ENCODE measurements around the gene SLC24A4. TPM values are rescaled to one million over a fixed set of nuclear protein-coding genes. Genes with fewer than 3 reads are reported as not detected.

The SLC24A4 gene
- total RNA-seq, 1 donor from 2014 or later = 0.52 TPM

- DNase-seq (no peak), ATAC-seq (no peak)
- intact Hi-C loops (cut with micrococcal nuclease) = no loop called here
Observed at GRCh38 chr14:92463141-92463540, 140.2 kb downstream of the SLC24A4 start.

GRCh38 chr14:92464156-92464555 is 141.2 kb downstream of the SLC24A4 start:
- DNase-seq (no peak), ATAC-seq (no peak)
- intact Hi-C loops (cut with micrococcal nuclease) = no loop called here

- intact Hi-C loops (cut with micrococcal nuclease) = no loop called here
- DNase-seq (no peak), ATAC-seq (no peak)
Observed at GRCh38 chr14:92464716-92465115, 141.8 kb downstream of the SLC24A4 start.

DNA sequence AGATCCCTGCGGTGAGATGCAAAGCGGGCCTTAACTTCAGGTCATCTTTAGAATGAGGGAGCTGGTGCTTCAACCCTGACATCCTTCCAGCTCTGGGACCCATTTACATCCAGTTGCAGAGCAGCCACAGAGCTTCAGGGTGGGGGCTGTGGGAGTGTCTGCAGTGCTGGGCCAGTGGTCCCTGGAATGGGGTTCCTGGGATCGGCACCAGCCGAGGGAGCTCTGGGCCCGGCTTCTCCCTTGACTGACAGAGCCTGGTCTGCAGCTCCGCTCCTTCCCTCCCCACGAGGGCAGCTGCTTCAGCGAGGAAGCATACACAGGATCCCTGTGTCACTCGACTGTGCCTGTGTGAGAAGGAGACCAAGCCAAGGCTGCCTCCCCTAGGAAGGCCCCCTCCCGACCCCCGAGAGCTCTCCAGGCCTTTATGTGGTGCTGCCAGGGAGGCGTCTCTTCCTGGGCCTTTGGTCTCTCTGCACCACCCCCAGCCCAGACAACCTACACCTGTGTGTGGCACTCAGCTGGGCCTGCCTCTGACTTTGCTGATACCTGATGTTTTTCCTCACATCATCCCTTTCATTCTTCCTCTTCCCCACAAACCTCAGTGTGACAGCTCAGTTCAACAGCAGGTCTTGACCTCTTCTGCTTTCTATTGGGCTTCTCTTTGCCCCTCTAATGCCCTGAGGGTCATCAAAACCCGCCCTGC is 142.5 kb downstream of the SLC24A4 start:
- no peak for ATAC-seq

DNA sequence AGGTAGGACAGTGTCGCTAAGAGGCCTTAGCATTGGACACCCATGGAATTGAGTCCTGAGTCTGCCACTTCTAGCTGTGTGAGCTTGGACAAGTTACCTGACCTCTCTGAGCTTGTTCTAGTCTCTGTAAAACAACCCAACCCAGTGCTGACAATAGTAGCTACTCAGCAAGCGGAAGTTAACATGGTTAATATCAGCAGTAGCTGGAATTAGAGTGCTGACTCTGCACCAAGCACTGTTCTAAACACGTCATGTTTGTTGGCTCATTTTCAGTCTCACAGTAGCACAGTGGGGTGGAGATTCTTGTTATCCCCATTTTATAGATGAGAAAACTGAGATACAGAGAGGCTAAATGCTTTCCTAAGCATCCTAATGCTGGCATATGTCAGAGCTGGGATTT is 143.1 kb downstream of the SLC24A4 start:
- ATAC-seq (peak; percentile 70), DNase-seq (no peak)
- intact Hi-C loops (cut with micrococcal nuclease) = no loop called here

More for the DNA sequence above, 142.5 kb downstream of the SLC24A4 start:
- DNase-seq = no peak
- intact Hi-C loops (cut with micrococcal nuclease) = no loop called here

GRCh38 chr14:92469515-92469914 is 146.6 kb downstream of the SLC24A4 start:
- intact Hi-C loops (cut with micrococcal nuclease) = no loop called here
- DNase-seq = no peak
- ATAC-seq = no peak

GRCh38 chr14:92470215-92470614 is 147.2 kb downstream of the SLC24A4 start:
- ATAC-seq (no peak), DNase-seq (no peak)
- intact Hi-C loops (cut with micrococcal nuclease) = no loop called here

DNA sequence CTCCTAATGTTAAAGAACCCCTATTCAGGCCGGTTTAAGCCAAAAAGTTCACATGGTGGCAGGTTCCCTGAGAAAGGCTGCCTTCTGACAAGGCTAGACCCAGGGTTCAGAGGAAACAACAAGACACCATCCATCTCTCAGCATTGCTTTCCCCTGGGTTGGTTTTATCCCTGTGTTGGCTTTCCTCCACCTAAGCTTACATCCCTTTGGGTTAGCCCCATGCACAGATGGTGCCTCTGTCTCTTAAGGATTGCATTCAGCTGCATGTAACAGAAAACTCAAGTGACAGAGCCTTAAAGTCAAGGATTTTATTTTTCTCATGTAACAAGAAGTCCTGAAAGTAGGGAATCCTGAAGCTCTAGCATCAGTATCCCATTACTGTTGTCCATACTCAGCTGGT is 147.8 kb downstream of the SLC24A4 start:
- intact Hi-C loops (cut with micrococcal nuclease) = no loop called here
- no peak for DNase-seq
- no peak for ATAC-seq

GRCh38 chr14:92471919-92472318 is 149.0 kb downstream of the SLC24A4 start:
- no peak for DNase-seq
- ATAC-seq = no peak
- intact Hi-C loops (cut with micrococcal nuclease) = no loop called here

DNA sequence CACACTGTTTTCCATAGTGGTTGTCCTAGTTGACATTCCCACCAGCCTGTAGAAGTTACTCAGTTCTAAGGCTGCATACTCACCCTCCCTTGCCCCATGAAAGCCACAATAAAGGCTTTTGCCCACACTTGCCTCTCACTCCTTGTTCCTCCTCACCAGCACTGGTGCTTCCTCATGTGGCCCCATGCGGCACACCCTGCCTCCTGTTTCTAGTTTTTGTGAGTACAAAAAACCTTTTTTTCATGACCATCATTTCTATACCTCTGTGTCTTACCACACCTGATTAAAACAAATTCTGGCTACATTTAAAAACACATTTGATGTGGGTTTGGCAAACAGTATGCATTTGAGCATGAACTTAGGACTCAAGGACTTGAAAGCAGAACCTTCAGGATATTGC is 149.9 kb downstream of the SLC24A4 start:
- DNase-seq = no peak
- intact Hi-C loops (cut with micrococcal nuclease) = no loop called here
- ATAC-seq = peak; percentile 37

GRCh38 chr14:92473261-92473968 is 150.4 kb downstream of the SLC24A4 start:
- DNase-seq (peak; percentile 57), ATAC-seq (peak; percentile 90)
- intact Hi-C loops (cut with micrococcal nuclease) = no loop called here

DNA sequence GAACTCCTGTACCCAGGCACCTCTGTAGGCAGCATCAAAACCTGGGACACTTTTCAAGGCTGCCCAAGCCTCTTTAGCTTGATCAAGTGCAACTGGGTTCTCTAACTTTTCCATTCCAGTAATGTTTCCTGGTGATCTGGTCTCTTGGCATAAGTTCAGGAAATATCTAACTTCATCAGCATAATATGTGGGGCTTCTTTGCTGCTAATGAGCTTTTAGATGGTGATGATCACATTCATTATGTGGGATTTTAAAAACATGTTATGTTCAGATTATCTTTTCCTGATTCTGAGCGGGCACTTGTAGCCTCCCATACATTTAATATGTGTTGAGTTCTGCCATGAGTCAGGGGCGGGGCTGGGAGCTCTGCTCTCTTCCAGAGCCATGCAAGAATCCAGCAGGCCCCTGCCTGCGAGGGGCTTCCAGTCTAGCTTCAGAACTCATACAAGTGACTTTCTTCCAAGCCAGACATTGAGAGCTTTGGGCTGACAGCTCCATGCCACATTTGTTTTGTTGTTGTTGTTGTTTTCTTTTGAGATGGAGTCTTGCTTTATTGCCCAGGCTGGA is 151.1 kb downstream of the SLC24A4 start:
- no peak for DNase-seq
- intact Hi-C loops (cut with micrococcal nuclease) = no loop called here
- ATAC-seq = no peak

GRCh38 chr14:92475037-92475436 is 152.1 kb downstream of the SLC24A4 start:
- ATAC-seq = no peak

DNA sequence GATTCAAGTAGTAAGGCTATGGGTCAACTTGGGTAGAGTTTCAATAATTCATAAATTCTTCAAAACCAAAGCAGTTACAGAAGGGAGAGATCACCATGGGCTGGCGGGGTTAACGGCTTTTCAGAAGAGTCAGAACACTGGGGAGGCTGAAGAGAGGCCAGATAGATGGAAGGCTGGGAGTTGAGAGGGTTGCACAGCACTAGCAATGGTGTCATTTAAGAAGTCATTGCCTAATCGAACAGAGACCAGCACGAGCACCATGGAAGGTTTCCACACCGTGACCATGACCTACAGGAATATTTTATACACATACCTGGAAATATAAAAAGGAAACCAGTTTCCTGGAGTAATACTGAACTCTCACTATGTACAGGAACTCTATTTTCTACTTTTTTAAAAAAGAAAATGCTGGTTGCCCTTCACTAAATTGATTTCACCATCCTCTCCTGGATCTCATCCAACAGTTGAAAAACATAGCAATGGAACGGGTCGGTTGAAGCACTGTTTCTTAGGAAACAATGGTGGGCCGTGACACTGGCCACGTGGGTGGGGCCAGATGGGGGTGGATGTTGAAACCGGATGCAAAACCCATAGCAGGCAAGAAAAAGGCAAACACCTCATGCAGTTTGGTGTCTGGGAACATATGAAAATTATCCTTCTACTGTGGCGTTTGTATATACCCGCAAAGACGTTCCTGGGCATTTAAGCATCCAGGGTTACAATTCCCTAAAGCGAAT is 152.7 kb downstream of the SLC24A4 start:
- peak; percentile 82 for ATAC-seq
- DNase-seq = peak; percentile 80
- intact Hi-C loops (cut with micrococcal nuclease) = no loop called here

More at GRCh38 chr14:92475037-92475436, 152.1 kb downstream of the SLC24A4 start:
- DNase-seq = no peak
- intact Hi-C loops (cut with micrococcal nuclease) = no loop called here

DNA sequence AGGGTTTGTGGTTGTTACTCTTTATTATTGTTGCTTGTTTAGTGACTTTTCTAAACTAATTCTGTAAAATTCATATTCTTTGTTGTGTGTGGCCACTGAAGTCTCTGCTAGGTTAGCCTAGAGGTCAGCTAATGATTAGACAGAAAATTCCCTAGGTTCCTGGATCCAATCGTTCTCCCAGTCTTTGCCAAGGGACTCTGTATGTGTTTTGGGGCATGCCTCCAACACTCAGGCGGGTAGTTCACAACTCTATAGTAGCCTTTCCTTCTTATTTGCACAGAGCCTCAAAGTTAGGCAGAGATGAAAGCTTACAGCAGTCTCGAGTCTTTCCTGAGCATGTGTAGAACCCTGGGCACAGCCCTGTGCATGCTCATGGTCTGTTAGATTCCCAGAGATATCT is 157.9 kb downstream of the SLC24A4 start:
- intact Hi-C loops (cut with micrococcal nuclease) = no loop called here
- ATAC-seq (no peak), DNase-seq (no peak)

DNA sequence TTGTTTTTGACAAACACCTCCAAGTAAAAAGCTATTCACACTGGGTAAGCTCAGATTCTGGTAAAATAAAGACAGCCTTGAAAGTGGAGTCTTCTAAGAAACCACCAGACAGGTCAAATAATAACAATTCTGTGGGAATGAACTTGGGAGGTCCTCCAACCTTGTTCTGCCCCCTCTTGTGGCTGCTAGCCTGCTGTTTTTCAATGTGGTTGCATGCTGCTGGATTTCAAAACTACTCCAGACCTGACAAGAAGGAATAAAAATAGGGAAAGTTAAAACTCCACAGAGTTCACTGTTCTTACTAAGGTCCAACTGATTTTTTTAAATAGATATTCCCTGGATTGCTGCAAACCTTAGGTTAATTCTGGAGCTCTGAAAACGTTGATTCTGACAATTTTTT is 158.4 kb downstream of the SLC24A4 start:
- DNase-seq = no peak
- intact Hi-C loops (cut with micrococcal nuclease) = no loop called here
- no peak for ATAC-seq

DNA sequence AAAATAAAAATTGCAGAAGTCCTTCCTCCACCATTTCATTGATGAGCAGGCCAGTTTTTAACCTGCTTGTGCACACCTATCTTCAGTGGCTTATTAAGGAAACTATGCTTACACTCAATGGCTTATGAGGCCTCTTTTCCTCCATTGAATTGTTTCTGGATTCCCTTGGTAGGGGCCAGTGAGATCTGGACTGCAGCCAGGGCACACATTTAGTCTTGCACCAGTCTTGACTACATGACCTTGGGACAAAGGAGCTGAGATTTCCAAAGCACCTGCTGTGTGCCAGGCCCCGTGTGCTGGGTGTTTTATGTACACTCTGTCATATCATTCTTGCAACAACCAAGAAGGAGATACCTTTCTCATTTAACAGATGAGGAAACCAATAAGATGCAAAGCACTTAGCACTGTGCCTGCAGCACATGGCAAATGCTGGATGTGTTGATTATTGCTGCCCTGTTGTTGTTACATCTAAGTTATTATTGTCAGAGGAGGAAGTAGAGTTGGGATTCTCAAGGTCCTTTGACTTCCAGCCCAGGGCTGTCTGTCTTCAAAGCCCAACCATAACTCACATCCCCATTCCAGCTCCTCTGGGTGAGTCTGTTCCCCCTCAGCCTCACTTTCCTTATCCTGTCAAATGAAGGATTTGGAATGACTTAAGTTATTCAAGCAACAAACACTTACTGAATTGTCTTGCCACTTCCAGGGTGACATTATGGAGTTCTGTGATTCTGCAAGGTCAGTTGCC is 159.0 kb downstream of the SLC24A4 start:
- ATAC-seq (peak; percentile 30), DNase-seq (no peak)
- intact Hi-C loops (cut with micrococcal nuclease) = no loop called here

- no peak for DNase-seq
- no peak for ATAC-seq
Observed at GRCh38 chr14:92482621-92483319, 159.8 kb downstream of the SLC24A4 start.

More at GRCh38 chr14:92482621-92483319, 159.8 kb downstream of the SLC24A4 start:
- intact Hi-C loops (cut with micrococcal nuclease) = no loop called here

Data from left ventricle myocardium superior (tissue), 1 donor.